Fibroblast of skin of scalp (primary cell): ENCODE results near the gene KCNK3.
"Not testable (repeated sequence)": the region's sequence is repeated elsewhere in the genome, so short reads cannot be mapped to it uniquely, and the experiment has no call there.

Source experiments
- DNase-seq: peaks from one replicate; pipeline ENCODE4 v3.0.0-alpha.2; 2013

Gene KCNK3

DNA sequence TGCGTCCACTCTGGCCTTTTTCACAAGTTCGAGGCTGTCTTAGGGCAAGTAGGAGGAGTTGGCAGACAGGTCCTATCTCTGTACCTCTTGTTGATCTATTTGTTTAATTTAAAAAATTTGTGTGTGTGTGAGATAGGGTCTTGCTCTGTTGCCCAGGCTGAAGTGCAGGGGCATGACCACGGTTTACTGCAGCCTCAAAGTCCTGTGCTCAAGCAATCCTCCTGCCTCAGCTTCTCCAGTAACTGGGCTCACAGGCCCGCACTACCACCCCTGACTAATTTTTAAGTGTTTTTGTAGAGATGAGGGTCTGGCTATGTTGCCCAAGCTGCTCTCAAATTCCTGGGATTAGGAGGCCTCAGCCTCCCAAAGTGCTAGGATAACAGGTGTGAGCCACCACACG lies 67.3 kb downstream of the KCNK3 start:
- no peak for DNase-seq

DNA sequence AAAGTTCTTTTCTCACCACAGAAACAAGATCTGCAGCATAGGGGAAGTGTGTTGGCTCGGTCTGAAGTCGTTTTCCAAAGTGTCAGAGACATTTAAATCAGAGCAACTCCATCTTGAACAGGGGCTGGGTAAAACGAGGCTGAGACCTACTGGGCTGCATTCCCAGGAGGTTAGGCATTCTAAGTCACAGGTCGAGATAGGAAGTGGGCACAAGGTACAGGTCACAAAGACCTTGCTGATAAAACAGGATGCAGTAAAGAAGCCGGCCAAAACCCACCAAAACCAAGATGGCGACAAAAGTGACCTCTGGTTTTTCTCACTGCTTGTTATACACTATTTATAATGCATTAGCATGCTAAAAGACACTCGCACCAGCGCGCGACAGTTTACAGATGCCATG lies 68.5 kb downstream of the KCNK3 start:
- not testable (repeated sequence) for DNase-seq

DNA sequence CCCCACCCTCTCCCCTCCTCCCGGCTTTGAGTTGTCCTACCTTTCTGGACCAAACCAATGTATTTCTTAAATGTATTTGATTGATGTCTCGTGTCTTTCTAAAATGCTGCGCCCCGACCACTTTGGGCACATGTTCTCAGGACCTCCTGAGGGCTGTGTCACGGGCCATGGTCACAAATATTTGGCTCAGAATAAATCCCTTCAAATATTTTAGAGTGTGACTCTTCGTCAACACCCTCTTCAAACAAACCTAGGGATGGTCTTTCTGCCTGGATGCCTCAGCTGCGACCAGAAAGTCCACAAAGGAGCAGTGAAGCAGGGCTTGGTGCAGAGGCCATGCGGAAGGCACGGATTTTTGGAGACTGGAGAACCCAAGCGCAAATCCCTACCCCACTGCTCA lies 70.5 kb downstream of the KCNK3 start:
- DNase-seq = no peak

DNA sequence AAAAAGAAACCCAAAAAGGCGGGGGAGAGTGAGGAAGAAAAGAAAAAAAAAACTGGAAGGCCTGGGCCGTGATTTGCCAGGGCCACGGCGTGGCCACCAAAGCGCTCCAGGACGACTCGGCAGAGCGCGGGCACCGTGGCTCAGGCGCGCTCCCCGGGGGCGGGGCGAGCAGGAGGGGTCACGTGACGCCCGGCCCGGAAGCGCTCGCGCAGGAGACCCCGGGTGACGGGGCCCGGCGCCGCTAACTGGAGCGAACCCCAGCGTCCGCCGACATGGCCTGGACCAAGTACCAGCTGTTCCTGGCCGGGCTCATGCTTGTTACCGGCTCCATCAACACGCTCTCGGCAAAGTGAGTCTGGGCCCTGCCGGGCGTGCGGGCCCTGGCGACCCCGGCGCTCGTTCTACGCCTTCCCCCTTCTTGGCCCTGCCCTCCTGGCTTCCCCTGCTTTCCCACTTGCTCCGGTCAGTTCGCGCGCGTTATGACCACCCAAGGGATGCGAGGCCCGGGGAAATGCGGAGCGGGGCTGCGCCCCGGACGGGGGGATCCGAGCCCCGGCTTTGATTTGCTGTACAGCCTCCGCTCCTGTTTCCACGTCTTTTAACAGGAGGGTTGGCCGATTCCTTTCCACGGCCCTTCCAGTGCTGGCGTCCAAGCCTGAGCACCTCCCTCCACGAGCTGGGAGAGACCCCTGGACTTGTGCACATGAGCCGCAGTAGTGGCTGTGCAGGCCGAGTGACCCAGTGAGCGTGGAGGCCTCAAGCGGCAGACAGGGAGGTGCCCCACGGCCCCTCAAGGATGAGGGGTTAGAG lies 71.8 kb downstream of the KCNK3 start, which contains the start of gene SLC35F6:
SLC35F6 (plus strand) TSS at position 207 of the 810 bp plus-strand sequence; CDS start at position 273, 66 bp downstream.
- peak; percentile 84 for DNase-seq

DNA sequence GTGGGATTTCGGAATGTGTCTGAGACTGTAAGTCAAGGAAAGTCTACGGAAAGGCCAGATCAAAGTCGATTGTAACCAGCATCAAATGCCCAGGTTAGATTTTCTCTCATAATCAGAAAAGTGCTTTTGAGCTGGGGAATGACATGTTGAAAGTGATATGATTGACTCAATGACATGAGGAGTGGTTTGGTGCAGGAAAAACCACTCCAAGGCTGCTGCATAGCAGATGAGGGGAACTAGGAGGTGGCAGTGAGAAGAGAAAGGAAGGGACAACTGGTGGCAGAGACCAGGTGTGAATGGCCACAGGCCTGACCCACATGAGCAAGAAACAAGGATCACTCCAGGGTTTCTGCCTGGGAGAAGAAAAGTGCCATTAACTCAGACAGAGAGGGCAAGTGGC lies 72.4 kb downstream of the KCNK3 start:
- DNase-seq = no peak

DNA sequence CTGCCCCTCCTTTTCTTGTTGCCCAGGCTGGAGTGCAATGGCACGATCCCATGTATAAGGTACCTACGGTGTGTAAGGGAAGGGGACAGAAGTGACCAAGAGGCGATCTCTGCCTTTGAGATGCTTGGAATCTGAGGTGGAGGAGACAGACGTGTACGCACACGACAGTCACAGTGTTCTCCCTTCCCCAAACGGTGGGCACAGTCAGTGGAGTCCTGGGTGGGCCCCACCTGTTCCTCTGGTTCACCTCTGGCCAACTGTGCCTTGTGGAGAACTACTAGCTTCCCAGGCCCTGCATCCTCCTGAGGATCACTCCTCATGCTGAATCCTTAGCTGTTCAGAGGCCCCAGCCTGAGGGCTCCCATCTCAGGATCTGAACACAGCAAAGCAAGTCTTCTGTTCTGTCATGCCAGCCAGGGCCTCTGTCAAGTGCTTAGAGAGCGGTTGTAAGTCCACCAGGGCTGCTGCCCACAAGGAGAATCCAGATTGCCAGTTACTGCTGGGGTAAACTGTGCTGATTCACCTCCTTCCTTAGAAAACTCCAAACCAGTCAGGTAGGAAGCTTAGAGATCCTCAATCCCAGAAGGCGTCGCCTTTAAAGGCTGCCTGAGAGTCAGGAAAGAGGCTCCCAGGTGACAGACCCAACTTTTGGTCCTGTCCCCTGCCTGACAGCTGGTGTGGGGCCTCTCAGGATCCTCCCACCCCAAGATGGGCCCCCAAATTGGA lies 73.1 kb downstream of the KCNK3 start:
- DNase-seq = no peak

DNA sequence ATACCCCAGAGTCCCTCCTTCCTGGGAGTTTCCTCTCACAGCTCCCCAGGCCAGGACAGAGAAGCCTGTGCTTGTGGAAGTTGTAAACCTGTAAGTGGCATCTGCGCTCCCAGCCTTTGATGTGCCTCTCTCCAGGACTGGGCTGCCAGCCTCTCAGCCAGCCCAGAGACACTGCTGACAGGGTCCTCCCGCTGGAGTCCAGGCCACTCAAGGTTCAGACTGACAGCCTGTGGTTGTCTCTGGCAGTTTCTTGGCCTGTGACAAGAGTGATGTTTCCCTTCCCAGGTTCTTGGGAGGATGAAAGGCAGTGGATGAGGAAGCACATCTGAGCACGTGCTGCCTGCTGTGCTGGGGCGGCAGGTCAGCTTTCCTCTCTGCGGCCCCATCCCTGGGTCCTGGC lies 74.6 kb downstream of the KCNK3 start:
- DNase-seq = no peak

DNA sequence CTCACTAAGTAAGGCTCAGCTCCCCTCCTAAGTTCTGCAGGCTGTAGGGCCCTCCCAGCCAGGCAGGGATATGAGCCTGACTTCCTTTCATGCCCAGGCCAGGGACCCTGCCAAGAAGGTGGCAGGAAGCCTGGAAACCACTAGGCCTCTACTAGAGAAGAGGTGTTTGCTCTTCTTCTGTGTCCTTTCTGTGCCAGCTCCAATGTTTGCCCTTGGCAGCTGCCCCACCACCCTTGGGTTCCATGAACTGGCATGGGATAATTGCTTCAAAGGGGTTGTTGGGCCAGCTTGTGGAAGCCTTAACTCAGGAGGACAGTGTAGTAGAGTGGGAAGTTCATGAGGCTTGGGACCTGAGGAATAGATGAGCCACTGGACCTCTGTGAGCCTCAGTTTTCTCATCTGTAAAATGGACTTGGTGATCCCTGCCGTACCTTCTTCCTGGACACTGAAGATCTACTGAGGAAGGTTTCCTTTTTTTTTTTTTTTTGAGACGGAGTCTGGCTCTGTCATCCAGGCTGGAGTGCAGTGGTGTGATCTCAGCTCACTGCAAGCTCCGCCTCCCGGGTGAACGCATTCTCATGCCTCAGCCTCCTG lies 75.5 kb downstream of the KCNK3 start:
- no peak for DNase-seq

DNA sequence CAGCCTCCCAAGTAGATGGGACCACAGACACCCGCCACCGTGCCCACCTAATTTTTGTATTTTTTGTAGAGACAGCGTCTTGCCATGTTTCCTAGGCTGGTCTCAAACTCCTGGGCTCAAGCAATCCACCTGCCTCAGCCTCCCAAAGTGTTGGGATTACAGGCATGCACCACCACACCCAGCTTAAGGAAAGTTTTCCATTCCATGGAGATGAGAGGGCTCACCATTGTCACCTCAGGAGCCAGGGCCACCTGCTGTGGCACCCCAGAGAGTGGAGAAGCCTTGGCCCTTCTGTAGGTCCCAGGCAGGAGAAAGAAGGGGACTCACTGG lies 76.2 kb downstream of the KCNK3 start:
- no peak for DNase-seq

DNA sequence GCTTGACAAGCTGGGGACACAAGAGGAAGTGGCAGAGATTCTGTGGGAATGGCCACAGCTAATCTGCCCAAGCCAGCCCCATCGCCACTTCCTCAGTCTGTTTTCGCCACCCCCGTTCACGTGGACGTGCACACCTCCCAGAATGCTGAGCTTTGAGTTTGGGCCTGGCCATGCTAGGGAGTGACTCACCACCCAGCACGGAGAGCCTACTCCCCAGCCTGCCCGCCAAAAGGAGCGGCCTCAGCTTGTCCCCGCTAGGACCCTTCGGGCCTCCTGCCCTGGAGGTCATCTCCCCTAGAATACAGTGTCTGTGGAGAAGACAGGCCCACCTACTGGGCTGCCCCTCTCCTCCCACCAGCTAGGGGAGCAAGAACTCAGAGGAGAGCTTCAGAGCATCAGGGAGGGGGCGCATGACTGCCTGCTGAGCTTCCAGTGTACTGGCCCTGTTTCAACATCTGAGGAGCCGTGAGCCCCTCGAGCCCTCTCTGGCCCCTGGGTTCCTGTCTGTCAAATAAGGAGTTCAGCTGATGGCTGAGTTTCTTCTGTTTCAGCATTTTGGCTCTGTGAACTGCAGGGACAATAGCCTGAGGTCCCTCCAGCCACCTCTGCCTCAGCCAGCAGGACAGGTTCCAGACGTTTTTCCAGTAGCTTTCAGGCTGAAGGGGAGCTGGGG lies 76.7 kb downstream of the KCNK3 start:
- no peak for DNase-seq

DNA sequence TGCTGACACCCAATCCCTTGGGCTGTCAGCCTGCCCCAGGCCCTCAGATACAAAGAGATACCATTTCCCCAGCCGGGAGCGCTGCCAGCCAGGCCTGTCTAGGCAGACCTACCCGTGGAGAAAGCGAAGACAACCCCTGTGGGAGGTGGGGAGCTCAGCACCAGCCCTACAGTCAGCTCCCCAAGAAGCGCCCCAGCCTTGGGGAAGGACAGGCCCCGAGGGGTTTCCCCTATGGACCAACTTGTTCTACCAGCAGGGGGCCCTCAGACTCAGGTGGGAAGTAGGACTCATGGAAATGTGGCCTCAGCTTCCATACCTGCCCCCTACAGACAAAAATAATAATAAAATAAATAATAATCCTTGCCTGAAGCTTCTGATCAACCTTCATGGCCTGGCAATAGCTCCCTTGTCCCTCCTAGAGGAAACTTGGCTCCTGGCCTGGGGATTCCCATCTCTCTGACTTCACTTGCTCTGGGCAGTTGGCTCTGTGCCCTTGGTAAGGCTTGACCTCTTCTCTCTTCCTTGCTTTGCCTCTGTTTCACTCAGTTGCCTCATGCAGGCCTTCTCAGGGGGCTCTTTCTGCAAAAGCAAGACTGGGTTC lies 78.6 kb downstream of the KCNK3 start:
- DNase-seq = peak; percentile 68

DNA sequence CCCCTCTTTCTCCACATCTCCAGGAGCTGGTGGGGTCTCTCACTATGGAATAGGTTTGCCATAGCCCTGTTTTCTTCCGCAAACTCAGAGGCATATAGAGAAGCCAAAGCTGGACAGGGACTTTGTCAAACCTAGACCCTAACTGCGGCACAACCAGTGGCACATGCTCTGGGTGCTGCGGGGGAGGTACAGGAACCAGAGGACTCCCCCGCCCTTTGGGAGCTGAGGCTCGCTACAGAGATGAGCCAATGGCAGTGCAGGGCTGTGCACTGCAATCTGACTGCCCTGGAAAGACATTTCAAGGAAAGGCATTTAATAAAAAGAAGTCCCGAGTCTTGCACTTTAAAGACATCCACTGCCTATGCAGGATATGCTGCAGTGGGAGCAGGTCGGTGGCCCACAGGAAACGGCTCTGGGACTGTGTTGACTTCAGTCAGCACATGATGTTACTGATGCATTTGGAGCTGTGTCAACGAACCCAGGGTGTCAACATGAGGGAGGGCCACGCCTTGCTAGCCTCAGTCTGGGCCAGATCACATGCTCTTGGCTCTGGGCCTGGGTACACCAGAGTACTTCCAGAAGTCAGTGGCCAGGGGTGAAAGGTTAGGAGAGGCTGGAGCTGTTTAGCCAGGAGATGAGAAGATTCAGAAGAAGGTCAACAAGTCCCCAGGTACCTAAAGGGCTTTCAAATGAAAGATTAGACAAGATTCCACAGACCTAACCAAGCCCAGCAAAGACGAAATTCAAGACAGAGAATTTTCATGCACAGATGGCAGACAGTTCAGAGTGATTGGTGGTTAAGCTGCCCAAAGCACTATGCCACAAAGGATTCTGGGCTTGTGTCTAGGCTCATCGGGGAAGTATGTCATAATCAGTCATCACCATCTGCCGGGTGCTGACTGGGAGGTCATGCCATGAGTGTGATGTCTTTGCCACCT lies 79.8 kb downstream of the KCNK3 start:
- peak; percentile 27 for DNase-seq

DNA sequence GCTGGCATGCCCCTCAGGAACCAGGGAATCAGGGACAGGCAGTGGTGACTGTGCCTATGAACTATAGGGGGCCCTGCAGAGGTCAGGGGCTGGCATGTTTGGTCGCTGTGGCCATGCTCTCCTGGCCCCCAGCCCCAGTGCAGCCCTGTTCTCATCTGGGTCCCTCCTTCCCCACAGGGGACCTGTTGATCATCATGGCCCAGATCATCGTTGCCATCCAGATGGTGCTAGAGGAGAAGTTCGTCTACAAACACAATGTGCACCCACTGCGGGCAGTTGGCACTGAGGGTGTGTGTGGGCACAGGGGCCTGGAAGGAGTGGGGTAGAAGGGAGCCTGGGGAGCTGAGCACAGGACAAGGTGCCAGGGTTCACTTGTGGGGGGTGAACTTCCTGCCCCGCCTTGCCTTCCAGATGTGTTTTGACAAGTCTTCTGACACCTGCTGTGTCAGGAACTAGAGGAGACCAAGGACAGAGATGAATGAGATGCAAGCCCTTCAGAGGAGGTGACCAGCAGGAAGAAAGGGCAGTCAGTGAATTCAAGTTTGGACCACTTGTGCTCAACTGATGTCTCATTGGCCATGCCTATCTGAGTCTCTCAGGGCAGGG lies 83.8 kb downstream of the KCNK3 start:
- DNase-seq = no peak

DNA sequence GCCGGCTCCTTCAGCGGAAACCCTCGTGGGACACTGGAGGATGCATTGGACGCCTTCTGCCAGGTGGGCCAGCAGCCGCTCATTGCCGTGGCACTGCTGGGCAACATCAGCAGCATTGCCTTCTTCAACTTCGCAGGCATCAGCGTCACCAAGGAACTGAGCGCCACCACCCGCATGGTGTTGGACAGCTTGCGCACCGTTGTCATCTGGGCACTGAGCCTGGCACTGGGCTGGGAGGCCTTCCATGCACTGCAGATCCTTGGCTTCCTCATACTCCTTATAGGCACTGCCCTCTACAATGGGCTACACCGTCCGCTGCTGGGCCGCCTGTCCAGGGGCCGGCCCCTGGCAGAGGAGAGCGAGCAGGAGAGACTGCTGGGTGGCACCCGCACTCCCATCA lies 85.6 kb downstream of the KCNK3 start:
- DNase-seq = no peak

DNA sequence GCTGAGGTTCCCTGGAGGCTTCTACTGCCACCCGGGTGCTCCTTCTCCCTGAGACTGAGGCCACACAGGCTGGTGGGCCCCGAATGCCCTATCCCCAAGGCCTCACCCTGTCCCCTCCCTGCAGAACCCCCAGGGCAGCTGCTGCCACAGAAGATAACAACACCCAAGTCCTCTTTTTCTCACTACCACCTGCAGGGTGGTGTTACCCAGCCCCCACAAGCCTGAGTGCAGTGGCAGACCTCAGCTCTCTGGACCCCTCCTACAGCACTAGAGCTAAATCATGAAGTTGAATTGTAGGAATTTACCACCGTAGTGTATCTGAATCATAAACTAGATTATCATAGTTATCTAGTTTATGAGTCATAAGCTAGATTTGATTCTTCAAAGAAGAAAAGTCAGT lies 86.0 kb downstream of the KCNK3 start:
- no peak for DNase-seq

DNA sequence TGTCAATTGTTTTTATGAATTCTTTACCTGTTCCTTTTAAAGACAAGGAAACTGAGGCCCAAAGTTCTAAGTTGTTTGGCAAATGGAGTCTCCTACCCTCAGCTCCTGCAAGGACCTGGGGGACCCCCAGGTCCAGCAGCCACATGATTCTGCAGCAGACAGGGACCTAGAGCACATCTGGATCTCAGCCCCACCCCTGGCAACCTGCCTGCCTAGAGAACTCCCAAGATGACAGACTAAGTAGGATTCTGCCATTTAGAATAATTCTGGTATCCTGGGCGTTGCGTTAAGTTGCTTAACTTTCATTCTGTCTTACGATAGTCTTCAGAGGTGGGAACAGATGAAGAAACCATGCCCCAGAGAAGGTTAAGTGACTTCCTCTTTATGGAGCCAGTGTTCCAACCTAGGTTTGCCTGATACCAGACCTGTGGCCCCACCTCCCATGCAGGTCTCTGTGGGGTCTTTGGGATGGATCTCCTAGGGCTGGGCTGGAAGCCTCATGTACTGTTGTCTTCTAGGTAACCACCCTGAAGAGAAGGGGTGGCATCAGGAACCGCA lies 87.8 kb downstream of the KCNK3 start:
- DNase-seq = no peak
